Islet precursor cell (in vitro differentiated cells): ENCODE results near the gene ITGB1BP1.

ENCODE experiments used
- DNase-seq: peaks from one replicate; pipeline ENCODE4 v3.0.0-alpha.2; 2018

The ITGB1BP1 gene

DNA sequence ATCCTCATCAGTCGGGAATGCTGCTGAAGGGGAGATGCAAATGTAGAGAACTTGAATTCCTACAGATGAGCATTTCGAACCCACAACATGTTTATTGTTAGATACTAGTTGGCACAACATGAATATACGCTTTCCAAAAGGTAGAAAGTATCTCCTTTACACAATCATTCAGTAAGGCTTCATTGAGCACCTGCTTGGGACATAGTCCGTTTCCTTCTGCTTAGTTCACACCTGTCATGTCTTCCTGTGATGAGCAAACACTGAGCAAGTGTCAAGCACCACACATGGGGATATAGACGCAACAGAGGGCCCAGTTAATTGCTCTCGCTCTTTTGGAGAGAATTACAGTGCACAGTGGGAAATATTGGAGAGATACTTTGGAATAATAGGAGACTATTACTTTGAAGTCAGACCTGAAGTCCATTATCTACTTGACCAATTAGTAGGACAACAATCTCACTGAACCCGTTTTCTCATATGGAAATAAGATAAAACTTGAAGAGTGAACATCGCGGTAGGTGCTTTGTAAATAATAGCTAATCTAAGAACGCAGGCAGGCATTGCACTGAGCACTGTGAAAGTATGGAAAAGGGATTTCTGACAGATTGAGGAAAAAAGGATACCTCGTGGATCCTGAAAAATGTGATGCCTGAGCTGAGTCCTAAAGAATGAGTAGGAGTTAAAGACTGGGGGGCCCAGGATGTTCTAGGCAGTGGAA is 1.3 kb upstream of the ITGB1BP1 start:
- no peak for DNase-seq

DNA sequence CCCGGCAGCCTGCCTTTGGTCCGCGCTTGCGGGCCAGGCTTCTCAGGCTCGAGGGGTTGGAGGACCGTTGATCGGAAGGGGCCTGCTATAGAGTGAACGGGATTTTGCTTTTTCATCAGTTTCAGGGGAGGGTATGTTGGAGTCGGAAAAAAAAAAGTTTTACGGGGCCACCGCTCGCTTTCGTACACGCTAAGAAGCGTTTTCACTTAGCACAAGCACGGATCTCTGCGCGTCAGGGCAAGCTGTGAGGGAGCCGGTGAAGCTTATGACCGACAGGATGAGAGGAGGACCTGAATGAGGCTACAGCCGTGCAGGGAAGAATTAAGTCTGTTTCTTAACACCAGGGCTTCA is 569 bp upstream of the ITGB1BP1 start:
- peak; percentile 58 for DNase-seq

DNA sequence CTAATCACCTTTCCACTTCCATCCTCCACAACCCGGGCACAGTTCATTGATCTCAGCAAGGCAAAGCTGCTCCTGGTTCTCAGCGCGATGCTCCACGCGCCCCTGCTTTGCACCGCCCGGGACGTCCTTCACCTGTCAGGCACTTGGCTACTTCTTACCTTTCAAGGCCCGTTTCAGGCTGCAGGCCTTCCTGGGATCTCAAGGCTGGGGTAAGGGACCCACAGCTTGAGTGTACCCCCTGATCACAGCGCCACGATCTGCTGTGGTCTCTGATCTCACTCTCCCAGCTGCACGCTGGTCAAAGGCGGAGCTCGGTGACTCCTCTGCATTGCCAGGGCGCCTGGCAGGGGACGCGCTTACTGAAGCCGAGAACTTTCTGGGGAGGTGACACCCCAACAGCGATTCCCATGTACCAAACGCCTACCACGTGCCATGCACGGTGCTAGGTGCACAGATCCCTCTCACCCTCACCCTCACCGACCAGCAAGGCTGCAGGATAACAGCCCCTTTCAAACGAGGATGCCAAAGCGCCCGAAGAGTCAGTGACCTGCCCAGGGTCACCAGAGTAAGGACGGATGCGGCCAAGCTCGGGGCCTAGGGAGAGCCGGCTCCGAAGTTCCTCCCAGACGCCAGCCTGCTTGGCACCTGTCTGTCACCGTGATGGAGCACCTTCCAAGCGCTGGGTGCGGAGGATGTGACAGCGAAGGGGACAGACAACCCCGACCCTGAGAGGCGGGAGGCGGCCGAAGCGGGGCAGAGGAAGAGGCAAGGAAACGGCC is 818 bp downstream of the ITGB1BP1 start:
- peak; percentile 78 for DNase-seq

GRCh38 chr2:9420495-9420894 is 2.8 kb downstream of the ITGB1BP1 start:
- DNase-seq = no peak

- no peak for DNase-seq
Observed at GRCh38 chr2:9419541-9419940, 3.8 kb downstream of the ITGB1BP1 start.

- DNase-seq = no peak
Observed at GRCh38 chr2:9418746-9419145, 4.6 kb downstream of the ITGB1BP1 start.

- DNase-seq = no peak
Observed at GRCh38 chr2:9417725-9418124, 5.6 kb downstream of the ITGB1BP1 start.

DNA sequence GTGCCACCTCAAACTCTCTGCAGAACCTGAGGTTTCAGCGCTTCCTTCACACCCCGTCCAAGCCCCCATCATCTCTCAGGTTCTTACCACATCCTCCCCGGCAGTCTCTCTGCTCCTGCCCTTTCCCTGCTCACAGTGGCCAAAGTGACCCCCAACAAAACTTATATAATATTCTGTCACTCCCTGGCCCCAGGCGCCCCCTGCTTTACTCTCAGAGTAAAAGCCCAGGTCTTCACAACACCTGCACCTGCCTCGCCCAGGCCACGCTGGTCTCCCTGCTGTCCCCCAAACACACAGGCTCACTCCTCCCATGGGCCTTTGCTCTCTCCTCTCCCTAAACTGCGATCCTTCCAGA is 6.4 kb downstream of the ITGB1BP1 start:
- no peak for DNase-seq

DNA sequence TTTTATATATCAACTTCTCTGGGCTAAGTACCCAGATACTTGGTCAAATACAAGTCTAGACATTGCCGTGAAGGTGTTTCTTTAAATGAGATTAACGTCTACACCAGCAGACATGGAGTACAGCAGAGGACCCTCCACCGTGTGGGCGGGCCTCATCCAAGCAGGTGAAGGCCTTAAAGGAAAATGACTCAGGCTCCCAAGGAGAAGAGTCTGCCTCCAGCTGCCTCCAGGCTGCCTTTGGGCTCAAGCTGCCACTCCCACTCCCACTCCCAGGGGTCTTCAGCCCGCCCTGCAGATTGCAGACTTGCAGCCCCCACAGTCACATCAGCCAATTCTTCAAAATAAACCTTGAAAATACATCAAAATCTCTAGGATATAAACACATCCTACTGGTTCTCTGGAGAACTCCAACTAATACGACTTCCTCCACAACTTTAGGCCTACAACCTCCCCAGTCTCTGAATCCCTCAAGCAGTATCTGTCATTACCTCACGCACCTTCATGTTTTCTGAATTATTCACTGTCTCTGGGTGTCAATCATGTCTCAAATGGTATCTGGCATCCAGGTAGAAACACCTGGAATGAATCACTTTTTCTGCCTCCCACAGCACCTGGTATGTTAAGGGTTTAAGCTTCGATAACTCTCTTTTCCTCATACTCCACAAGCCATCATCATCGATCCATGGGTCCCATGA is 6.9 kb downstream of the ITGB1BP1 start:
- no peak for DNase-seq

DNA sequence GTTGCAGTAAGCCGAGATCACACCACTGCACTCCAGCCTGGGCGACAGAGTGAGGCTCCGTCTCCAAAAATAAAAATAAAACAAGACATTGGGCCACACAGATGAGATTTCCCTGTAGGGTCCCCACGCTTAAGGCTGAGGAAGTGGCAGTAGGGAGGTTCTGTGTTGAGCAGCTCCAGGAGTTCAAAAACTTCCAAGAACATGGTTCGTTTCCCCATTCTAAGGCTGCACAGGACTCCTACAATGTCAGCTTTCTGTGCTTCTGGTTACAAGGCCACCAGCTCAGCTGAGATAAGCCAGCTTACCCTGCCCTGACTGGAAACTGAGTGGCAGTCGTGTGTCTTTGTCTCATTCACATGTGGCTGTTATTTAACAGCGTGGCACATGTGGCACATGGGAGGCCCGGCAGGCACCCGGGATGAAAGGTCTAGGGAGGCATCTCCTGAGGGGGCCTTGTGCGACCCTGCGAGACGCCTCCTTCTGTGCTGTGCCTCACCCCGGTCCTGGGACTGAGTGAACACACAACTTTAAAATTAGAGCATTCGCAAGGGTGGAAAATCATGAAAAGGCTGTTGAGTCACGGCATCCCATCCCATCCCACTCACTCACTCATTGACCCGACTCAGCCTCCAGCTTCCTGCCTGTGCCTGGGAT is 7.7 kb downstream of the ITGB1BP1 start:
- no peak for DNase-seq

- no peak for DNase-seq
Observed at GRCh38 chr2:9412781-9413180, 10.5 kb downstream of the ITGB1BP1 start.

DNA sequence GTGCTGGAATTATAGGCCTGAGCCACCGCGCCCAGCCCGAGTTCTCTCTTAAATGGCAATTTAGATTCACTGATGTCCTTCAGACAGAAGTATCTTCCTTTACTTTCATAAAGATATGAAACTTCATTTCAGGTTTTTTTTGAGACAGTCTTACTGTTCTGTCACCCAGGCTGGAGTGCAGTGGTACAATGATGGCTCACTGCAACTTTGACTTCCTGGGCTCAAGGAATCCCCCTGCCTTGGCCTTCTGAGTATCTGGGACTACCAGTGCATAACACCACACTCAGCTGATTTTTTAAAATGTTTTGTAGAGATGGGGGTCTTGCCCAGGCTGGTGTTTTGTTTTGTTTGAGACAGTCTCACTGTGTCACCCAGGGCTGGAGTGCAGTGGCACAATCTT is 13.2 kb downstream of the ITGB1BP1 start:
- DNase-seq = no peak

GRCh38 chr2:9408641-9409151 is 14.6 kb downstream of the ITGB1BP1 start:
- no peak for DNase-seq

GRCh38 chr2:9407363-9407811 is 15.9 kb downstream of the ITGB1BP1 start:
- no peak for DNase-seq

DNA sequence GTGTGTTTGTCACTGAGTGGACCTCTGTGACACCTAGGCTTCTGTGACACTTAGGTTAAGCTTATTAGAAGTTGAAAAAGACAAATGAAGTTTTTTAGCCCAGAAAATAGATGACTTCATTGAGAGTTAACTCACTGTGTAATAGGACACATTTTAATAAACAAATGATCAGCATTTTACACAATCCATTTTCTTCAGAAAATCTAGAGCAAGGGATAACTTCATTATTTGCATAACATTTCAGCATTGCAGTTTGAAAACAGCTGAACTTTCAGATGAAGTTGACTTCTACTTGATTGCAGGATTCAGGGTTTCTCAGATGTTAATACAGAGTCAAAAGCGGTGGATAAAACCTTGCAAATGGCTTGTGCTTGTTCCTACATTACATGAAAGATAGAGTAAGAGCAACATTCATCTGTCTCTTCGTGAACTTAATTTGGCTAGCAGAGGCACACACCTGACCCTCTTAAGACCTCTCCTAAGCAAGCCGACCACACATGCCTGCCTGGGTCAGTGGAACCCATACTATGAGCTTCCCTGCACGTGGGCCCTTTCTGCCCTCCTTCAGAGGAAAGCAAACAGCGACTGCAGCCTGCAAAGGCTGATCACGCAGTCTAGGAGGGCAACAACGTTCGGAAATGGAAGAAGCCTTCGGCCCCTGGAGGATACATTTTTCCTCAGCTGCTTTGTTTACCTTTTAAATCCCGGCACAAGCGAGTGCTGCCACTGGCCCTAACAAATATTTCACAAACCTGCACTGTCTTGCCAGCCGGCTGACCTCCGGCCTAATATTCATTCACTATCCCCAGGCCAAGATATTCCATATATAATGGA is 16.6 kb downstream of the ITGB1BP1 start:
- no peak for DNase-seq

GRCh38 chr2:9405636-9406035 is 17.7 kb downstream of the ITGB1BP1 start:
- DNase-seq = no peak

DNA sequence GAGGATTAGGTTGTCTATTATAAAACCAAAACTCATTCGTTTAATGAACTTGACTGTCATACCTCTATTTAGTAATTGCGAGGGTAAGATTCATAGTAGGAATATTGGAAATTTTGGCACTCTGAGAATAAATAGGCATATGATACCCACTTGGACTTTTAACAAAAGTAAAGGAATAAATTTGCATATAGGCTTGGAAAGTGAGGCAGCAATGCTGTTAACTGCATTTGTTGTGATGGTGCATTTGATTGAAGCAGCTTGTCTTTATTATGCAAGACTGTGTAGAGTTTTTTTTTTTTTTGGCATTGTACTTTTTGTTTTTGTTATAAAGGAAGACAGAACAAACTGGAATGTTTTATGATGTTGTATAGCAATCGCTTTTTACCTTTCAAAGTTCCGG is 18.9 kb downstream of the ITGB1BP1 start:
- DNase-seq = no peak

- DNase-seq = no peak
Observed at GRCh38 chr2:9403924-9404323, 19.4 kb downstream of the ITGB1BP1 start.

GRCh38 chr2:9401646-9402371 is 21.5 kb downstream of the ITGB1BP1 start:
- DNase-seq = peak; percentile 55

DNA sequence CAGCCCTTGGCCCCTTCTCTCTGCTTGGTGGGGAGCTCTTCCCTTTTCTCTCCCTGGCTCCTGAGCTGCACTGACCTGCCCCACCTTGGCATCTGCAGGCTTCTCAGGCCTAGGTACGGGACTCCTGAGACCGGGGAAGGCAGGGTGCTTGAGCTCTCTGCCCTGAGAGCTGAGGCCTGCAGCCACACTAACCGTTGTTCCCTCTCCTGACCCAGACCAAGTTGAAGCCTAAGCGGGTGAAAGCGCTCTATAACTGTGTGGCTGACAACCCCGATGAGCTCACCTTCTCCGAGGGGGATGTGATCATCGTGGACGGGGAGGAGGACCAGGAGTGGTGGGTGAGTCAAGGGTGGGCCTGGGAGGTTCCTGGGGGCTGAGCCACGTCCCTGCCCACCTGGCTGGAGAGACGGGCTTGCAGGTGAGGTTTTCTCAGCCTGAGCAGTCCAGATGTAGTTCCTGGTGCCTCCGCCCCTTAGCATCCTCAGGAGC is 22.2 kb downstream of the ITGB1BP1 start:
- DNase-seq = peak; percentile 40
